ENCODE results near the gene RASAL3.

The RASAL3 gene

GRCh38 chr19:15449620-15450527 is 14.5 kb downstream of the RASAL3 start, which contains the start of gene WIZ:
TSS of gene WIZ (minus strand) at chr19:15449956. CDS start at chr19:15448307, 1,649 bp downstream.
- no peak for DNase-seq (ENCODE audit: low read depth, low spot score)

GRCh38 chr19:15448778-15449619 is 15.3 kb downstream of the RASAL3 start:
- DNase-seq (ENCODE audit: low read depth, low spot score) = no peak

GRCh38 chr19:15448044-15448777 is 16.1 kb downstream of the RASAL3 start:
- no peak for DNase-seq (ENCODE audit: low read depth, low spot score)

GRCh38 chr19:15447057-15447456 is 17.3 kb downstream of the RASAL3 start:
- DNase-seq (ENCODE audit: low read depth, low spot score) = no peak

- DNase-seq (ENCODE audit: low read depth, low spot score) = no peak
These were observed 18.5 kb downstream of the RASAL3 start for GRCh38 chr19:15445807-15446376.

GRCh38 chr19:15445227-15445605 is 19.1 kb downstream of the RASAL3 start:
- no peak for DNase-seq (ENCODE audit: low read depth, low spot score)

GRCh38 chr19:15444505-15445226 is 19.7 kb downstream of the RASAL3 start:
- DNase-seq (ENCODE audit: low read depth, low spot score) = no peak

GRCh38 chr19:15443838-15444237 is 20.5 kb downstream of the RASAL3 start:
- no peak for DNase-seq (ENCODE audit: low read depth, low spot score)

GRCh38 chr19:15443325-15443724 is 21.0 kb downstream of the RASAL3 start:
- DNase-seq (ENCODE audit: low read depth, low spot score) = no peak

GRCh38 chr19:15442142-15442920 is 22.0 kb downstream of the RASAL3 start:
- no peak for DNase-seq (ENCODE audit: low read depth, low spot score)

- no peak for DNase-seq (ENCODE audit: low read depth, low spot score)
These were observed 23.0 kb downstream of the RASAL3 start for GRCh38 chr19:15441317-15441716.

GRCh38 chr19:15439821-15440641 is 24.3 kb downstream of the RASAL3 start:
- no peak for DNase-seq (ENCODE audit: low read depth, low spot score)

GRCh38 chr19:15439078-15439799 is 25.1 kb downstream of the RASAL3 start:
- DNase-seq (ENCODE audit: low read depth, low spot score) = no peak

GRCh38 chr19:15438577-15438976 is 25.8 kb downstream of the RASAL3 start:
- no peak for DNase-seq (ENCODE audit: low read depth, low spot score)

- no peak for DNase-seq (ENCODE audit: low read depth, low spot score)
These were observed 26.2 kb downstream of the RASAL3 start for GRCh38 chr19:15438124-15438496.

GRCh38 chr19:15437355-15438123 is 26.8 kb downstream of the RASAL3 start:
- DNase-seq (ENCODE audit: low read depth, low spot score) = no peak

- DNase-seq (ENCODE audit: low read depth, low spot score) = no peak
These were observed 27.6 kb downstream of the RASAL3 start for GRCh38 chr19:15436826-15437110.
